C4-2B (cell line): ENCODE measurements around the gene SHOX.

ENCODE experiments used
- CTCF ChIP-seq: fragments of 450-650 bp; conservative IDR thresholded peaks from 2 replicates; pipeline ENCODE4 v1.5.1; 2017; ENCODE audit warnings: mild to moderate bottlenecking
- ZFX ChIP-seq: fragments of 450-650 bp; IDR thresholded peaks from 2 replicates; pipeline ENCODE4 v1.6.1; 2017

- TF ChIP-seq CTCF (no peak), ZFX (no peak)
Measured at GRCh38 chrX:694800-695199, 64.2 kb downstream of the SHOX start.
